GM18909 (cell line): ENCODE data around the gene IQSEC1.
A peak's percentile ranks its signal among the peaks of the same experiment; 100 is the strongest.

ENCODE experiments used
- ATAC-seq: cut with Tn5 transposase; IDR thresholded peaks from one replicate; pipeline ENCODE4 v1.9.1; 2021; ENCODE audit warnings: mild to moderate bottlenecking; ENCODE audit not compliant: unreplicated experiment, poor library complexity

The IQSEC1 gene

DNA sequence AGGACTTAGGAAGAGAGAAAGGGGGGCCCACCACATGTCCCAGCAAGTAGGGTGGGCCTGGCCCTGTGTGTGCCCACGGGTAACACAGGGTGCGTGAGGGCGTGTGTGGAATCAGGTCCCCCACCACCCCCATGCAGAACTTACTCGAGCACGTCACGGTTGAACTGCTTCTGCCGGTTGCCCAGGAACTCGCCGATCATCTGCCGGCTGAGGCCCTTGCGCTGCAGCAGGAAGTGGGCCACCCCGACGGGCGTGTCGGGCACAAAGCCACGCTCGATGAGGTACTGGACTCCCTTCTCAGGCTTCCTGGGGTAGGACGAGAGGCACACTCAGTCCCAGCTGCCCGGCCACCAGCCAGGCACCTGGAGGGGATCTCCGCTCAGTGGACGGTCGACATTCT is 148.8 kb downstream of the IQSEC1 start:
- no peak for ATAC-seq

DNA sequence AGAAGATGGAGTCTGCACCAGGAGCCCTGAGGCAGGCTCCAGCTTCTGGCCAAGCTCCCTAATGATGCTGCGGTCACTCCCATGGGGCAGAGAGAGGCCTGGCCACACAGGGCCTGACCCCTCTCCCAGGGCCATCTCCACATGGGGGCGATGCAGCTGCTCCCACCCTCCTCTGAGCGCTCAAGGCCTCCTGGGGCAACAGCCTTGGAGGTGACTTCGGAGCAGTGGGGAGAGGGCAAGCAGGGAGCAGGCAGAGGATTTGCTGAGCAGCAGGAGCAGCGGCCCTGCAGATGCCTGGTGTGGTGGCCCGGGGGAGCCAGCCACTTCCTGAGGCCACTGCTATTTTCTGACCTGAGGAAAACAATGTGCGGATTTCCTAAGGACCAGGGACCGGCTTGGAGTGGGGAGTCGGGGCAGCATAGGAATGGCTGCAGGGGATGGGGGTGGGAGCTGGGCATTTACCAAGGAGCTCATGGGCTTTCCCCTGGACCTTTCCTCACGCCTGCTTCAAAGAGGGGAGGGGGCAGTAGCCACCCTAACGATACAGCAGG is 150.3 kb downstream of the IQSEC1 start:
- ATAC-seq, result no peak

DNA sequence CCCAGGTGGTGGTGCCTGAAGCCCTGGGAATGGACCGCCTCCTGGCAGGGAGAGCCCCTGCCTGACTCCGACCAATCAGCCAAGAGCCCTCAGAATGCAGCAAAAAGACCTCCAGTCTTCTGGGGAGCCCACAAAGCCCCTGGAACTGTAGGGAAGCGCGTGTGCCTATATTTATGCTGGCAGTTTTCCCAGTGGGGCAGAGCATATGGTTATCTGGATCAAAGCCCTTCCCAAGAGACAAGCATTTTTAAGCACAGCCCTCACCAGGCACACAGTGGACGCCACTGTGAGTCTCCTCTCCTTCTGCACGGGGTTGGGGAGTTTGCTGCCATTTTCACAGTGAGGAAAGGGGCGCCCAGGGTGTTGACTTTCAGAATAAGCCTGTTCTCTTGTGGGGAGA is 150.9 kb downstream of the IQSEC1 start:
- ATAC-seq, result no peak

- ATAC-seq, result no peak
These were observed 151.5 kb downstream of the IQSEC1 start for GRCh38 chr3:12921736-12922135.

DNA sequence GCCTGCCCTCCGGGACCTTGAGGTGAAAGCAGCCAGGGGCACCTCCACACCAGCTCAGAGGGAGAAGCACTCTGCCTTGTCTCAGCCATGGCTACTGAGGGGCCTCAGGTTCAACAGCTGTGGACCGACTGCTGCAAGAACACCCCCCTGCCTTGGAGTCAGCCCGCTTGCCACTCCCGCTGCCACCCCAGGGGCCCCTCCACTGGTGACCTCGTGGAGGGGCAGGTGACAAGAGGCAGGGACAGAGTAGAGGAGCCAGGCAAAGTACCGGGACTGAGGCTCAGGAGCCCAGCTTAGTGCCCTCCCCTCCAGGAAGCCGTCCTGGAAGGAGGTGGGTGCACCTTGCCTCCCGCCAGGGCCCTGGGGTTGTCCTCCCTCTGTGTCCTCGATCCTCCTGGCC is 152.3 kb downstream of the IQSEC1 start:
- no peak for ATAC-seq

GRCh38 chr3:12919205-12919604 is 154.0 kb downstream of the IQSEC1 start:
- no peak for ATAC-seq

- no peak for ATAC-seq
These were observed 155.0 kb downstream of the IQSEC1 start for GRCh38 chr3:12918231-12918630.

DNA sequence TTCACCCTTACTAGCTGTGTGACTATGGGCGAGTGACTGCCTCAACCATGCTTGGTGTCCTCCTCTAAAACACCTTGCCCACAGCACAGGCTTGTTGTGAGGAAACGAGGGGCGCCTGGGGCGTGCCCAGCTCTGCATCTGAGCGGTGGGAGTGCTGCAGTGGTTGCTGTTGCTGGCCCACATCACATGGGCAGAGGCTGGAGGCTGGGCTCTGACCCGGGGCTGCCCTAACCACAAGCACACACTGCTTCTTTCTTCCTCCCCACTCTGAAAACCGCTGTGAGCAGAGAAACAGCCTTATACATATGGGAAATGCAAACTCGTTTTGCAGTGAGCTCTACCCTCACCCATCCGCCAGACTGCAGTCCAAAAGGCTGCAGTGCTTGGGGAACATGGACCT is 157.1 kb downstream of the IQSEC1 start:
- ATAC-seq, result peak; percentile 53

DNA sequence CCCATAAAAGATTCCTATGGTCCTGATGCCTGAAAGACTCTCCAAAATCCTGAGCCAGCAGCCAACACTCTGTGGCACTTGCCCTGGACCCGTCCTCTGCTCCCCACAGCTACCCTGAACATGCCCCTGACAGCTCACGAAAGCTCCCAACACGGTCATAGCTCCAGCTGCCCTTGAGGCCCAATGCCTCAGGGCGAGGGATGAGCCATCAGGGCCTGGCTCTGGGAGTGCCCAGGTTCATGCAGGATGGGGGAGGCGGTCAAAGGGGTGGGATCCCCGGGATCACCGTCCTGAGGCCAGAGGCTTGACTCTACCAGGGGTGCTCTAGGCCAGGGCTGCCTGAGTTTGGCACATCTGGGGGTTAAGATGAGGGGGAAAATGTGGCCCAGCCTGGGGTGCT is 159.1 kb downstream of the IQSEC1 start:
- no peak for ATAC-seq

DNA sequence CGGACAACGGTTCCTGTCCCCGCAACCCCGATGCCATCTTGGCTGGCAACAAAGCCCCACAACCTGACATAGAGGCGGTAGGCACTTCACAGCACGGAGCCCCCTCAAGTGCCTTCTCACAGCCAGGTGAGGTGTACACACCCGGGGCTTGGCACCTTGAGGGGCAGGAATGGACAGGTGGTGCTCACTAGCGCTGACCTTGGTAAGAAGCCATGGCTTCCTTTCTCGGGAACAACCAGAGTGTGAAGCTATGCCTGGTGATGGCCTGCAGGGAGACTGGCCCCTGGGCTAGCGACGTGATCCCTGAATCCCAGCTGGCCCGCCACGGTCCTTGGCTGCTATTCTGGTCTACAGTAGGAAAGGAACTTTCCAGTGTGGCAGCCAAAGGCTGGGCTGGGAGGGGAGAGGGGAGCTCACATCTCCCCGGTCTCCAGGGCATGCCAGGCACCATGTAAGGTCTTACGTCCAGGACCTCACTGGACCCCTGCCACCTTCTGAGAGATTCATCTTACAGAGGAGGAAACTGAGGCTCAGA is 161.3 kb downstream of the IQSEC1 start:
- ATAC-seq, result no peak

DNA sequence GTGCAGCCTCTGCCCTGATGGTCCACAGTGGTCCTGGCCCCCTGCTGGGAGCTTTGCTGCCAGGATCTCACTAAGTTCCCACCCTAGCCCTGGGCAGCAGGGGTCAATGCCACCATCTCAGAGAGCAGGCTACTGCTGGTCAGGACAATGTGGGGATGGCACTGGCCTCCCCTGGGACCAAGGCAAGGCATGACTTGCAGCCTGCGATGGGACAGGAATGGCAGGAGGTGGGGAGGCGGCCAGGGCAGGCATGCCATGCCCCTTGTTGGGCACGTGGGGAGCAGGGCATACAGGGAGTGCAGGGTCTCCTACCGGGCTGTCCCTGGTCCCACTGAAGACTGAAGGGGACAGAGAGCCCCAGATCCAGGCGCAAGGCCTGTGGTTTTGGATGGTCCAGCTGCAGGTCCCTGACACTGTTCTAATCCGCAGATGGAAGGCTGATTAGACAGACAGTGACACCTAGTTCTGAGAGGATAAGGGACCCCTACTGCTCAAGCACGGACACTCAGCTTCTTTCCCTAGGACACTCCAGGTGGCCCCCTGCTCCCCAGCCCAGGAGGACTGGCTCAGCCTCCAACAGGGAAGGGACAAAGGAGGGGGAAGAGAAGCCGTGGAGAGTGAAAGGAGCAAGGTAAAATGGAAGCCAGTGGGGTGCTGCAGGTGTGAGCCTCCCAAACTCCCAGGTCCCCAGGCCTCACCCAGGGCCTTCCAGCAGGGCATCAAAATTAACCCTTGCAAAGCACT is 162.7 kb downstream of the IQSEC1 start:
- ATAC-seq, result no peak

DNA sequence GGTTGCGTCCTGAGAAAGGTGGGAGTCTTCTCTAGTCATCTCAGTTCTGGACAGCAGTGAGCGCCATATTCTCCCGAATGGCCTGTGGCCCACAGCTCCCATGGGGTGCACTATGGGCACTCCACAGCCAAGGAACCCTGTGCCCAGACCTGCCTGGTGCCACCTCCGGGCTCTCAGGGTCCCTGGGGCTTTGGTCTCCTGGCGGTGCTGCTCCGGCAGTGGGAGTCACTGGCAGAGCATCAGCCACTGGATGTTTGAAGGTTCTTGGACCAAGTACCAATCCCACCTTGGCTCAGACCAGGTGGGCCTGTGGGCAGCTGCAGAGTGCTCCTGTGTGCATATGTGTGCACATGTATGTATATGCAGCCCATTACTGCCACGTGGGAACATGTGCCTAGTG is 163.5 kb downstream of the IQSEC1 start:
- ATAC-seq, result no peak

DNA sequence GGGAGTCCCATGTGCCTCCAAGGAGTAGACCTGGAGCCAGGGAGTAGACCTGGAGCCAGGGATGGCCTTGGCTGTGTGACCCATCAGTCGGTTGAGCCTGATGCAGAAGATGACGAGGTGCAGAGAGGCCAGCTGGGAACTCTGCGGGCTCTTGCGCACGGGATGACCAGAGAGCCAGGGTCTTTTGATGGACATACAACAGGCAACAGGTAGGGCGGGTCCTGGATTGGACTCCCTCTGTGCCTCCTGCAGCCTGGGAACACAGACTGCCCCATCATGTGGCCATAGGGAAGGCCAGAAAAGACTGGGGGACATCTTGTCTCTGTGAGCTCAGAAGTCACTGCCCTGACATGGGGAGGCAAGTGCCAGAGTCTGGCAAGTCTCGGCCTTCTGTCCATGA is 164.4 kb downstream of the IQSEC1 start:
- no peak for ATAC-seq

DNA sequence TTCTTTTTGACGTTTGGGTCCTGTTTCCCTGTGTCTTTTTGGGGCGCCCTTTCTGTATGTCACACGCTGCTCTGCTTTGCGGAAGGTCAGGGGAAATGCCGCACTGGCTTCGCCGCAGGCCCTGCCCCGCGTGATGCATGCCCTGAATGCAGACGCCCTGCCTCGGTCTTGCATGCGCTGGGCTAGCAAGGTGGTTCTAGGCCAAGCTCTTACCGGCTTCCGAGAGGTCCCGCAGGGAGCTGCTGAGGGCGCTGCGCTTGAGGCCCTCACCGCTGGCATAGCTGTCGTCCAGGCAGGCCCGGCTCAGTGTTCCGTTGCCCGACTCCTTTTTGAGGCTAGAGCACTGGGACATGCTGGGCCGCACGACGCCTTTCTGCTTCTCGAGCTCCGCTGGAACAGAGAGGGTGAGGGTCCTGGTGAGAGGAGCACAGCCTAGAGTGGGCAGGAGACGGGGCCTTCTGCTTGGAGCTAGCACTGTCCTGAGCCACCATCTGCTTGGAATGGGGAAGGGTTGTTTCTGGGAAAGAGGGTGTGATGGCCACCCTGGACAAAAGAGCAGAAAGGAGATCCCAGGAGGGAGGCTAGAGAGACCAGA is 165.0 kb downstream of the IQSEC1 start:
- no peak for ATAC-seq

- ATAC-seq, result no peak
These were observed 165.5 kb downstream of the IQSEC1 start for GRCh38 chr3:12907729-12908128.

- no peak for ATAC-seq
These were observed 165.9 kb downstream of the IQSEC1 start for GRCh38 chr3:12907296-12907695.

DNA sequence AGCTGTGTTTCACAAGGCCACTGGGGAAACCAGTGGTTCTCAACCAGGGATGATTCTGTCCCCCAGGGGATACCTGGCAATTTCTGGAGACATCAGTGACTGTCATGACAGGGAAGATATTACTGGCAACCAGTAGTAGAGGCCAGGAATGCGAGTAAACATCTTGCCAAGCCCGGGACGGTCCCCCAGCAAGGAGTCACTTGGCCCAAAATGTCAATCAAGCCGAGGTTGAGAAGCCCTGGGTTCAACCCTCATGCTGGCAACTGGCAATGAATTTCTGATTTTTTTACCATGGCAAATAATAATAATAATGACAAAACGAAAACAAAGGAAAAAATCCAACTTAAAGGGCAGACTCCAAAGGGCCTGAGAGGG is 166.3 kb downstream of the IQSEC1 start:
- ATAC-seq, result no peak

- ATAC-seq, result no peak
These were observed 166.9 kb downstream of the IQSEC1 start for GRCh38 chr3:12906141-12906915.

- ATAC-seq, result no peak
These were observed 167.7 kb downstream of the IQSEC1 start for GRCh38 chr3:12905316-12906071.

- ATAC-seq, result no peak
These were observed 168.3 kb downstream of the IQSEC1 start for GRCh38 chr3:12904951-12905315.
